Measurements from ENCODE around the gene YIPF4.
"Not testable (repeated sequence)": the region's sequence is repeated elsewhere in the genome, so short reads cannot be mapped to it uniquely, and the experiment has no call there.

YIPF4 gene

GRCh38 chr2:32289165-32289999 is 11.7 kb downstream of the YIPF4 start:
- no peak for DNase-seq

GRCh38 chr2:32290000-32290339 is 12.3 kb downstream of the YIPF4 start:
- DNase-seq: no peak

- no peak for DNase-seq
Observed at GRCh38 chr2:32291746-32292145, 14.0 kb downstream of the YIPF4 start.

GRCh38 chr2:32293493-32293892 is 15.8 kb downstream of the YIPF4 start:
- DNase-seq: not testable (repeated sequence)

GRCh38 chr2:32293966-32294562 is 16.4 kb downstream of the YIPF4 start:
- DNase-seq: not testable (repeated sequence)

GRCh38 chr2:32310577-32310976 is 32.9 kb downstream of the YIPF4 start:
- DNase-seq: no peak

- DNase-seq: no peak
Observed at GRCh38 chr2:32314886-32315285, 37.2 kb downstream of the YIPF4 start.

- DNase-seq: not testable (repeated sequence)
Observed at GRCh38 chr2:32328679-32329078, 51.0 kb downstream of the YIPF4 start.

GRCh38 chr2:32329180-32329980 is 51.7 kb downstream of the YIPF4 start:
- not testable (repeated sequence) for DNase-seq

- no peak for DNase-seq
Observed at GRCh38 chr2:32330136-32330535, 52.4 kb downstream of the YIPF4 start.

GRCh38 chr2:32342801-32343200 is 65.1 kb downstream of the YIPF4 start:
- DNase-seq: no peak

- not testable (repeated sequence) for DNase-seq
Observed at GRCh38 chr2:32350797-32351196, 73.1 kb downstream of the YIPF4 start.

- no peak for DNase-seq
Observed at GRCh38 chr2:32355976-32356680, 78.4 kb downstream of the YIPF4 start.

- DNase-seq: peak; percentile 98
Observed at GRCh38 chr2:32356681-32357317, 79.1 kb downstream of the YIPF4 start, which contains the start of gene BIRC6. Gene BIRC6 (plus strand): TSS chr2:32357023. CDS start chr2:32357162, 139 bp downstream.

GRCh38 chr2:32357318-32358110 is 79.8 kb downstream of the YIPF4 start:
- no peak for DNase-seq

- DNase-seq: no peak
Observed at GRCh38 chr2:32358111-32358482, 80.4 kb downstream of the YIPF4 start.

GRCh38 chr2:32360416-32360815 is 82.7 kb downstream of the YIPF4 start:
- no peak for DNase-seq

GRCh38 chr2:32362997-32363396 is 85.3 kb downstream of the YIPF4 start:
- not testable (repeated sequence) for DNase-seq

GRCh38 chr2:32363597-32363996 is 85.9 kb downstream of the YIPF4 start:
- no peak for DNase-seq

GRCh38 chr2:32364290-32364689 is 86.6 kb downstream of the YIPF4 start:
- DNase-seq: not testable (repeated sequence)

- DNase-seq: not testable (repeated sequence)
Observed at GRCh38 chr2:32365679-32366078, 88.0 kb downstream of the YIPF4 start.

Data from activated CD8-positive, alpha-beta memory T cell treated with anti-CD3 and anti-CD28 coated beads for 24 hours (primary cell).